Inflammatory macrophage treated with lipopolysaccharide for 1 hour (primary cell): Measurements from ENCODE around the gene PBX3.

Experiments used
- DNase-seq, 2 donors: peaks; one replicate each; pipeline ENCODE4 v3.0.0-alpha.2; 2020 to 2022

The PBX3 gene

DNA sequence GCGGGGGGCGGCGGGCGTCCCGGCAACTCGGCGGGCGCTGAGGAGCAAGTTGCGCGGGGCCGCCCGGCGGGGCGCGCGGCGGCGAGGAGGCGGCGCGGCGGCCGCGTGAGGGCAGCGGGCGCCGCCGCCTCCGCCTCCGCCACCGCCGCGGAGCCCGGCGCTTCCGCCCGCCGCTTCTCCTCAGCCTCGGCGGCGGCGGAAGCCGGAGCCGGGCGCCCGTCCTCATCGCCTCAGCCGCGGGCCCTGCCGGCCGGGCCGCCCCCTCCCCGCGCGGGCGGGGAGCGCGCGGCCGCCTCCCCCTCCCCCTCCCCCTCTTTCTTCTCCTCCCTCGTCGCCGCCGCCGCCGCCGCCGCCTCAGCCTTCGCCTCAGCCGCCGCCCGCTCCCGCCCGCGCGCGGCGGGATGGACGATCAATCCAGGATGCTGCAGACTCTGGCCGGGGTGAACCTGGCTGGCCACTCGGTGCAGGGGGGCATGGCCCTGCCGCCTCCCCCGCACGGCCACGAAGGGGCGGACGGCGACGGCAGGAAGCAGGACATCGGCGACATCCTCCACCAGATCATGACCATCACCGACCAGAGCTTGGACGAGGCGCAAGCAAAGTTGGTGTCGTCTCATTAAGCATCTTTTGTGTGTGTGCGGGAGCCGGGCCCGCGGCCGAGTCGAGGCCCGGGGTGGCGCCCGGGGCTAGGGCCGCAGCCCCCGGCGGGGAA, at the start of gene PBX3:
PBX3 (plus strand) TSS at position 321 of the 712 bp plus-strand sequence.
- no peak for DNase-seq

DNA sequence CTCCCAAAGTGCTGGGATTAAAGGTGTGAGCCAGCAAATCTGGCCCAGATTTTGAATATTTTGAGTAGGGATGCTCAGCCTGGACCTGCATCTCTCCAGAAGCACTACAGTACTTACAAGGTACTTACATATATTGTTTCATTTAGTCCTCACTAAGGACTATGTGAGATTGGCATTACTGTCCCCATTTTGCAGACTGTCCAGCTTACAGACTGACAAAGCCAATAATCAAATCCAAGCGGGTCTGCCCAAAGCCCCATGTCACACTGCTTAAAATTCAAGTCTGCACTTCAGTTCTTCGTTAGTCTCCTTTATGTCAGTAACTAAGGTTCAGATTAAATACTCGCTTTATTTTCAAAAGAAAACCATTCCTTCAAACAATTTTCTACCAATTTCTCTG, 47.3 kb upstream of the PBX3 start:
- DNase-seq = no peak

DNA sequence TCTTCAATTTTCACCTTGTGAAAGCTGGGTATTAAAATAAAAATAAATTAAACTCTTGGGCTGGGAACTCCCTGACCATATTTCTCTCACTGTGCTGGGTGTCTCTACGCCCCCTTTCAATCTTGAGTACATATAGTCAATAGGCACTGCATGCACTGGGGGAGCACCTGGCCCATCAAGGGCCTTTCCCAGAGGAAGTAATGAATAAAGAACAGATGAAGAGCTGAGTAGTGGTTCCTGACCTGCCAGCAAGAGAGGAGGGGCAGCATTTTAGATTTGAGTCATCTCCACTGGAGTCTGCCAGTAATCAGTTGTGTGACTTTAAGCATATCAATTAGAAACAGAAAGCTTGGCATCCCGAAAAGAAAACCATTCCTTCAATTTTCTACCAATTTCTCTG, 46.4 kb upstream of the PBX3 start:
- DNase-seq = peak in 1 of 2 donors; percentile 14

DNA sequence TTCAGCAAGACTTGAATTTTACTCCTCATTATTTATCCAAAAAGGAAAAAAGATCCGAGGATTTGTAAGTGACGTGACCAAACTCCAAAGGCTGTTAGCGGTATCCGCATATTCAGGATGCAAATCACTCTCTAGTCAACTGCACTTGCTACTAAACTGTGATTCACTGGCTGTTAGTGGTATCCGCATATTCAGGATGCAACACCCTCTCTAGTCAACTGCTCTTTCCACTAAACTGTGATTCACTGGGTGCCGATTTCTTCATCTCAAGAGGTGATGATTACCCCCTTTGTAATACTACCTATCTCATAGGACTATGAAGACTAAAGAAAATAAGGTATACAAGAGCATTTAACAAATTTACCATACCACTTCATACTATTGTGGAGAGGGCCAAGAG, 45.8 kb upstream of the PBX3 start:
- DNase-seq = no peak

DNA sequence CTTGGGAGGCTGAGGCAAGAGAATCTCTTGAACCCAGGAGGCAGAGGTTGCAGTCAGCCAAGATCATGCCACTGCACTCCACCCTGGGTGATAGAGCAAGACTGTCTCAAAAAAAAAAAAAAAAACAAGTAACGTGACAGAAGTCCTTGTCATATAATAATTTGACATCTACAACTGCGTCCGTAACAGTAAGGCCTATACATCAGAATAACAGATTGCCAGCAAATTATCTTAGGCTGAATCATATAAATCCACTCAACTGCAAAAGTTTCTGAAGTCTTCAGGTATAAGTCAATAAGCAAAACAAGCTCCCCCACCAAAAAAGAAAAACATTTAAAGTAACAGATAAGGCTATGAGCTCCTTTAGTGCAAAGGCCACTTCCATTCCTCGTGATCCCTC, 43.5 kb upstream of the PBX3 start:
- no peak for DNase-seq

DNA sequence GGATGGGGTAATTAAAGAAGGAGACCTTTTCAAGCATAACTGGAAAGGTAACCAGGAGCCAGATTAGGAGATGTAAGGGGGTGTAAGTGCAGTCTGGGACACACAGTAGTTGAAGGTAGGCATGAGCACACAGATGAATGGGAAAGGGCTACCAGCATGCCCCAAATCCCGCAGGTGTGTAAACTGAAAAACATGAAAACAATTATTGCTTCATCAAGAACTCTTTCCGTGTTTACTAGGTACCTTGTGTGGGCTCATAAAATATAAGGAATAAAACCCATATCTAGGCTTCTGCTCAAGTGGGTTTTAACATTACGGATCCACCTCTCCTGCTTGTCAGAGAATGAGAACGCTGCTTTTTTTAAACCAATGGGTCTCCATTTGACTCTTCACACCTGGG, 41.3 kb upstream of the PBX3 start:
- no peak for DNase-seq

DNA sequence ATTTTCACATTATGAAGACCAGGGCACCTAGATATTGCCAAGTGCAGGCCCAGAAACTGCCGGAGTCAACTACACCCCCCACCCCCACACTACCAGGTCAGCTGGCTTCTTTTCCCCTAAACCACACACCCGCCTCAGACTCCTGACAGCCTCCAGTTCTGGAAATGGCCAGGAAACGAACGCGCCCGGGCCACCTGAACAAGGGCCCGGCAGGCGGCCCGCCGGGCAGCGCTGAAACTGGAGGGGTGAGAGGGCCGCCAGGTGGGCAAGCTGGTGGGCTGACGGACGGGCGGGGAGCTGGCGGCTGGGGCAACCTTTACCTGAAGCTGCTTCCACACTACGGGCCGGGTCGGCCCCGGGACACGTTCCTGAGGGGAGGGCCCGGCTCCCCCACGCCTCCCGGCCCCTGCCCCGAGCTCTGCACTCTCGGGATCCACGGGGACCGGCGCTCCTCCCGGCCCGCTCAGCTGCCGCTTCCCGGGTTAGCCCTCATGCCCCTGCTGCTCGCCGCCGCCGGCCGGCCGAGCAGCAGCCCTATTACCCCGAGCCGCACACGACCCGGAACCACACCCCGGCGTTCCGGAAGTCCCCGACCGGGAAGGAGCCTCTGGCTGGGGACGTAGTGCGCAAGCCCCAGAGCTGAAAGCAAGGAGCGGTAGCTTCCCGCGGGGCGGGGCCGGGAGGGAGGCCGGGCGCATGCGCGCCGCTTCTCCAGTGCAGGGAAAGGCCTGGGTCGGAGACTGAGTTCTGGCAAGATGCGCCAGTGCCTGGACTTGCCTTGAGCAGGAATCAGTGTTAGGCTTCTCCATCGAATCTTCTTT, 40.3 kb upstream of the PBX3 start, which contains the start of gene MAPKAP1:
MAPKAP1 (minus strand) TSS at position 558 of the 821 bp plus-strand sequence. CDS start 34,634 bp downstream, outside the sequence.
- DNase-seq = peak; percentile 96 to 97

DNA sequence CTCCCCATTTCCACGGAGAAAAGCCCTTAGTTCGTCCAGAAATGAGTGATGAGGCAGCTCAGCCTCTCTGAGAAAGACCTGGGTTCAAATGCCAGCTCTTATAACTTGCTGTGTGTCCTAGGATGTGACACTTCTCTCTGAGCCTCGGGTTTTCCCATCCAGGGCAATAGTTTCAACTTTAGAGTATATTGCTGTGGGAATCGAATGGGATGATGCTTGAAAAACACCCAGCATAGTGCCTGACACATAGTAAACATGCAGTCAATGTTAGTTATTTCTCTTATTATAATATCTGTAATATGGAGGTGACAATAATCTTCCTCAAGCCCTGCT, 39.7 kb upstream of the PBX3 start:
- DNase-seq = peak; percentile 36 to 64

DNA sequence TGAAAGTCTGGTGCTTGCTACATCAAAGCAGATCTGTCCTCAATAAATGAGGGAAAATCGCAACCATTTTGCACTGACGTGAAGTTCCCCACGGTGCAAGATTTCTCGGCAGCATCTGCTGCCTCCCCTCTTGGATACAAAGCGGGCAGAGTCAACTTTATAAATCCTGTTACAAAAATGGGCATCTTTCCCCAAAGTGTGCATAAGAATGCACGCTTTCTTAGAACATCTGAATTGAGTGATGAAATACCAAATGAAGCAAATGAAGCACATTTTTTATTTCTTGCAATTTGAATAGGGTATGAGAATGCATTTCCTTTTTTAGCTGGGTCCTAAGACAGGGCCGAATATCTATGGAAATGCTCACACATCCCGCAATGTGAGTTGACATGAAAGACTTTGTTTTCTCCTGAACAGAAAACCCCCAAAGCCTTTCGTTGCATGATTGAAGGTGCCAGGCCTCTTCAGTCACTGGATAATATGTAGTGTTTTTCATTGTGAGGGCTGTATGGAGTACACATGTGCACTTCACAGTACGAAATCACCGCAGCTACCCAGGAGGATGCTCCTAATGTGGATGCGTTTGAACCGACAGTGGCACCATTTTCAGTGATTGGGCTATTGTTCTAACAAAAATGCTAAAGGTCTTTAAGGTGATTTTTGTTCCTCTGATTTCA, 20.6 kb upstream of the PBX3 start:
- no peak for DNase-seq

DNA sequence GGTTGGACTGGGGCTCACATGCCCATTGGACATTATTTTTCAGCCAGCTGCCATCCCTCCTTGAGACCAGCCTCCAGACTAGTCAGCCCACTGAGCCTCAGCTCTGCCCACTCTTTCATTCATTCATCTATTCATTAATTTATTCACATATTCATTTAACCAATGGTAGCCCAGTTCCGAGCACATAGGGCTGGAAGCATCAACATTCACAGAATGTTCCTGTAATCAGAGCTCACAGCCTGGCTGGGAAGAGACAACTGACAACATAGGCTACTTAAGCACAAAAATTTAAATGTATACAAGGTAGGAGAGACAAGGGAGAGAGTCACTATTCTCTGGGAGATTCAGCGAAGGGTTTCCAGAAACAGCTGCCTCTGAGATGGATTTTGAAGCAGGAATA, 17.0 kb upstream of the PBX3 start:
- DNase-seq = no peak

DNA sequence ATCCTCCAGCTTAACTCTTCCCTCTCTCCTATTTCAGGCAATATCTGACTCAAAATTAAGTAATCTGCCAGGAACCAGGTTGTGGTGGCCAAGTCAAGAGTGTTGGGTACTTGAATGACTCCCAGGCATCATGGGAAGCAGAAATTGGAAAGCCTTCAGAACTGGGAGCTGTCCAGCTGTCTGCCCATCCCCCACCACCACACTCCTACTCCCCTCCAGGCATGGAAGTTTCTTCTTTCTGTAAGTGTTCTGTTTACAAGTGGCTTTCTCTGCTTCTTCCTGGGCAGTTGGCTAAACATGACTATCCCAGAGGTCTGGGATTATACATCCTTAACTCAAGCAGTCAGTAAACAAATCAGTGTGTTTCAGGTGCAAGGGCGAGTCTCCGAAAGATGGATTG, 14.6 kb upstream of the PBX3 start:
- no peak for DNase-seq

DNA sequence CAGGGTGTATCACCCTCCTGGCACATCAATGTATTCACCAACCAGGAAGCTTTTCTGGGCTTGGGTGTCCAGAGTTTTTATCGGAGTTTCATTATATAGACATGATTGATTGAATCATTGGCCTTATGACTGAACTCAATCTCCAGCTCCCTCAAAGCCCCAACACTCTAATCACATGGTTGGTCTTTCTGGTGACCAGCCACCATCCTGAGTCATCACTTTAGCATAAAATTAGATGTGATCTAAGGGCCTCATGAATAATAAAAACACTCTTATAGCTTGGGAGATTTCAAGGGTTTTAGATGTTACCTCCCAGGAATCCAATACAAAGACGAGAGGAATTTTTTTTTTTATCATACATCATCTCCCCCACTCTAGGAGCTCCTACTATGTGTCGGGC, 7.7 kb upstream of the PBX3 start:
- no peak for DNase-seq

DNA sequence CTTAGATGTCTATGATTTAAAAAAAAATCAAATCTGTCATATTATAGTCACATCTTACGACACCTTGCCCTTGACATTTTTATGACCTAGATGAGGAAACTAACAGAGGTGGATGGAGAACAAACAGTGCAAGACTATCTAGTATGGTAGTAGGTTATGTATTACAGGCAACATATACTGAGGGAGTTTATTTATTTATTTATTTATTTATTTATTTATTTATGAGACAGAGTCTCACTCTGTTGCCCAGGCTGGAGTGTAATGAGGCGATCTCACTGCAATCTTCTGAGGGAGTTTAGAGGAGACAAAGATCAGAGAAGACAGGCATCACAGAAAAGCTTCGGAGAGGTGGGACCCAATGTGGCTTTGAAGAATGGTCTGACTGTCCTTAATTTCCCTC, 4.5 kb upstream of the PBX3 start:
- no peak for DNase-seq

DNA sequence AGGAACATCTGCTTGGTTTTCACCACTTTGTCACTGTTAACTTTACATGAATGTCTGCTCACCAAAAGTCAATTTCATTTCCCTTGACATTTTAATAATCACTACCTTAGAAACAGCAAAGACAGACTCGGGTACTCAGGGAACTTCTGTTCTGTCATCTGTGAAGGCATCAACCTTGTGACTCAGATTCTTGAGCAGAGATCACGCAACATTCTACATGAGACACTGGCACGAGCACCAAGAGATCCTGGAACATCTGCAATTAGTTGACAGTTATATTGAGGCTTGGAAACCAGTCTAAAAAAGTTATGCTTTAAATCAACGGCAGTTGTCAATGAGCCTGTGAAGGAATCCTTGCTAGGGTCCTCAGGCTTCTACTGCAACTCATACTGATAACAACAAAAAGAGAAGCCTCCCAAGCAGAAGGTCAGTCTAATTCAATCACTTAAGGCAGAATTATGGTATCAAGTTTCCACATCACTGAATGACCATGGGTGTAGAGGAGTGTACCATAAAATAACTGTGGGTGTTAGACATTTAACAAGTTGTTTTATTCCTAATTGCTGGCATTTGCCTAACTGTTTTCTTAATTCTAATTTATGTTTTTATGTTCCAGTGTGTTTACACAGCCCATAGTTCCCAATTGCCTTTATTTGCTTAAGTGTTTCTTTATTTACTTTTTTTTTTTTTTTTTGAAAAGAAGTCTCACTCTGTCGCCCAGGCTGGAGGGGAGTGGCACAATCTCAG, 3.3 kb upstream of the PBX3 start:
- no peak for DNase-seq

DNA sequence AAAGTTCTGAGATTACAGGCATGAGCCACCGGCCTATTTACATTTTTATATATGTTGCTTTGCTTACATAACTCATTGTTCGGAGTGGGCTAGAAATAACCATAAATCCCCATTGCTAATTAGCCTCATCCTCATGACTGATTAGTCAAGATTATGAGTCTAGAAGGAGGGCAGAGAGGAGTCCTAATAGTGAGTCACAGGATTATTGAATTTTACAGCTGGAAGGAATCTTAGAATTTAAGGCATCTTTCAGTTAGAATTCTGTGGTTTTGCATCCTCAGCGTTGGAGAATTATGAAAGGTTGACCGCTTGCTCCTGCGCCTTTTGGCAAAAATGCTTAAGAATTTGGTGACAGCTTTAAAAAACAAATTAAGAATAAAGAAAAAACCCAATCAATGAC, 2.6 kb upstream of the PBX3 start:
- DNase-seq = no peak

DNA sequence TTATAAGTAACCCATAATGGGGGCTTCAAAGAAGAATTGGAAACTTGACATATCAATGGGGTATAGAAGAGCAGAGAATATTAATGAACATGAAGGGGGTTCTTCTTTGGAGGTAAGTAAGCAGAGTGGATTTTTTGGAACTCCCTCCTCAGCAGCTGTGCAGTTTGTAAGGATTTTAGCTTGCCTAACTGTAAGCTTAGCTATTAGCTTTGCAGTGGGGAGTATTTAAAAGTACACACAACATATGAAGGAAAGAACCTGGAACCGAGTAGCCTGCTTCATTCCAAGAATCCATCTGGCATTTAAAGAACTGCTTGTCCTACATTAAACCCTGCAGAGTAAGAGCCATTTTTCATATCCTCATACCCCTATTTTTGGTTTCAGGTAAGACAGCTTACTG, 2.2 kb upstream of the PBX3 start:
- DNase-seq = no peak

DNA sequence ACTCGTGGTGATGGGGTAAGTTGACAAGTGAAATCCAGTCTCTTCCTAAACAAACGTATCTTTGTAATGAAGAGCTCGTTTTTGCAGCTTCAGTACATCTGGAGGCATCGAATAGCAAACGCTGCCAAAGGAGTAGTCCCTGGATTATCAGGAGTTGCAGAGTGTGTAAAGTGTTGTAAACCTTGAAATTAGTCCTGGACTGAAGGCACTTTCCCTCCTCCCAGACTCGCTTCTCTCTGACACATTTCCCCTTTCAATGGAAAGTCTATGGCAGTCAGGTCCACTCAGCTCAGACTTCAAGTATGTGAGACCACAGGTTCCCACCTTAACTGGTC, 1.5 kb upstream of the PBX3 start:
- DNase-seq = no peak

DNA sequence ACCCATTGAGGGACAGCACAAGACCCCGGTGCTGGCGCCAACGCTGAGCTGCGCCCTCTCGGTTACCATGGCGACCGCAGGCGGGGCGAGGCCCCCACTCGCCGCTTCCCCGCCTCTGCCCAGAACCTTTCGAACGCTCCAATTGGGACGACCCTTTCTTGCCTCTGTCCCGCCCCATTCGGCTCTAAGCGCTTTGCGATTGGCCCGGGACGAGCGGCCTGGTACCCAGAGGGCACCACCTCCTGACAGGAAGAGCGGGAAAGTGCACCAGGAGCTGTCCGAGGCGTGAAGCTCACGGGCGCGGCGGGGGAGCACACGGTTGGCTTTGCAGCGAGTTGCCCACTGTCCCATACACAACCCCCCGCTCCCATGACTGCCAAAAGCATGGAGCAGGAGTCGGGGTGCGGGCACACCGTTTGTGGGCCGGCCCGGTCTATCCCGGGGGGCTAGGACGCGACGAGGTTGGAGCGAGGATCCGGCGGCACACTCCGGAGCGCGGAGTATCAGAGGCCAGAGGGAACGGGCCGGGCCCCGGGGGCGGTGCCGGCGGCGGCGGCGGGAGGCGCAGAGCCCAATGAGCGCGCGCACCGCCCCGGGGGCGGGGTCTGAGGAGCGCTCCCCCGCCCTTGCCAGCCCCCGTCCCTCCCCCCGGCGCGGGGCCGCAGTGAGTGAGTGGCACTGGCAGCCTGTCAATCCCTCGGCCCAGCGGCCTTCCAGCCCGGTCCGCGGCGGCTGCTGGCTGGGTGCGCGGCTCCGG, 978 bp upstream of the PBX3 start:
- peak; percentile 92 to 95 for DNase-seq

DNA sequence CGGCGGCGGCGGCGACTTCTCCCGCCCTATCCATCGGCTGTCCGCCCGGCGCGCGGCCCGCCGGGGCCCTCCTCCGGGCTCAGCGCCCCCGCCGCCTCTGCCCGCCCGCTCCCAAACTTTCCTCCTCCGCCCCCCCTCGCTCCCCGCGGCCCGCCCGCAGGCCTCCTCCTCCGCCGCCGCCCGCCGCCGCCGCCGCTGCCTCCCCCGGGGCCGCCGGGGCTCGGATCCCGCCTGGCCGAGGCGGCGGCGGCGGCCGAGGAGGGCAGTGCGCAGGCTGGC, 460 bp upstream of the PBX3 start:
- DNase-seq = no peak

DNA sequence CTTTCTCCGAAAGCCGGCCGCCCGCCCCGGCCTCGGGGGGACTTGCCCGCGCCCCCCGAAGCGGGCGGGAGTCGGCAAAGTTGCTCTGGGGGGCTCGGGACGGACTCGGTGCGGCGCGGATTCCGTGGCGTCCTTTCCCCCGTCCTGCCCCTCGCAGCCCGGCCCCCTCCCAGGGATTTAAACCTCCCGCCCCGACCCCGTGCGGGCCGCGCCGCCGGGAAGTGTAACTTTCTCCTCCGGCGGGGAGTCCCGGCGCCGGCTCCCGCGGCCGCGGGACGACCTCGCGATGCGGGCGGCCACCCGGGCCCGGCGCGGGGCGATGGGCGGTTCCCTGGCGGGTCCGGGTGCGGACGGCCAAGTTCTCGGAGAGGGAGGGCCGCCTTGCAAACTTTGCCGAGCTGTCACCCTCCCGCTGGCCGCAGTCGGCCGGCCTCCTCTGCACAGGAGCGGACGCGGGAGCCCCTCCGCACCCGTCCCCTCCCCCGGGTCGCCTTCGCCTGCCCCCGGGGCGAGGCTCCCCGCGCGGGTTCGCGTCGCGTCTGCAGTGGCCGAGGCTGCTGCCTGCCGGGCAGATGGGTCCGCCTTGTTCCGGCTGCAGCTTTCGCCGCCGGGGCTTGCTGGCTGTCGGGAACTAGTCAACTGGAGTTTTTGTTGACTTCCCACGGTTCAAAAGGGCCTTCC, 732 bp downstream of the PBX3 start:
- DNase-seq = no peak

DNA sequence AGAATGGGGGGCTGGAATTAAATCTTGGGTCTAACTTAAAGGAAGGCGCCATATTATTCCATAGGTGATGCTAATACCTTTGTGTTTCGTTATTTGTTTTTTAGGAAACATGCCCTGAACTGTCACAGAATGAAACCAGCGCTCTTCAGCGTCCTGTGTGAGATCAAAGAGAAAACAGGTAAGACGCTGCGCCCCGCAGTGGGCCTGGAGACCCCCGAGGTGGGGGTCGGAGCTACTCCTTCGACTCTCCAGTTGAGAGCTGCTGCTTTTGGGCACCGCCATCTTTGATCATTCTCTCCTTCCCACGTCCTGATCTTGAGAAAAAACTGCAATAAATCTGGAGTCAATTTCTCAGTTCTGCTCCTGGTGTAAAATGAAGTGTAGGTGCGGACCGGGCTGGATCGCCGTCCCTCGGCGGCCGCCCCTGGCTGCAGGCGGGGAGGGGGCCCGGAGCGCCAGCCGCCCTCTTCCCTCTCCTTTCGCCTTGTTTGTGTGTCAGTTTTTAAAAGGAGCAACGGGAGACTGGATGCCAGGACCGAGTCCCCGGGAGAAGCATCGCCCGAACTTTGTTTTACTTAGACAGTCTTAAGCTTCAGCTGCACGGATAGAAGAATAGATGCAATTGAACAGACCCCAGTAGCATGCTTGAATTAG, 1.4 kb downstream of the PBX3 start:
- DNase-seq = no peak
